OCI-LY1 (cell line): Measurements from ENCODE around the gene SH3RF3.

ENCODE experiments used
- H2AFZ ChIP-seq: fragments of 200-600 bp; sonication (generic), shearing (Covaris generic); 2 replicates; pipeline ENCODE4 v1.6.0; 2014; ENCODE audit warnings: antibody characterized with exemption, mild to moderate bottlenecking, low read length
- H3F3A ChIP-seq: fragments of 200-600 bp; sonication (generic), shearing (Covaris generic); 2 replicates; pipeline ENCODE4 v1.6.0; 2014; ENCODE audit warnings: mild to moderate bottlenecking, antibody characterized with exemption, low read length, moderate library complexity; ENCODE audit not compliant: insufficient read depth
- H3K27ac ChIP-seq: fragments of 200-600 bp; sonication (generic); 2 replicates; pipeline ENCODE4 v1.5.1; 2014; ENCODE audit warnings: low read length, mixed run types, mild to moderate bottlenecking, low read depth; ENCODE audit not compliant: poor library complexity, severe bottlenecking
- H3K27me3 ChIP-seq: fragments of 200-600 bp; sonication (generic); 2 replicates; pipeline ENCODE4 v1.6.0; 2014; ENCODE audit warnings: antibody characterized with exemption, mild to moderate bottlenecking, low read length, moderate library complexity; ENCODE audit not compliant: insufficient read depth
- H3K36me3 ChIP-seq: fragments of 200-600 bp; sonication (generic); 2 replicates; pipeline ENCODE4 v1.6.1; 2014; ENCODE audit warnings: mild to moderate bottlenecking, antibody characterized with exemption, low read length, moderate library complexity, mixed read lengths; ENCODE audit not compliant: insufficient read depth
- H3K4me1 ChIP-seq: fragments of 200-600 bp; sonication (generic); 2 replicates; pipeline ENCODE4 v1.5.1; 2014; ENCODE audit warnings: mild to moderate bottlenecking, low read length, moderate library complexity; ENCODE audit not compliant: insufficient read depth, severe bottlenecking
- H3K4me2 ChIP-seq: fragments of 200-600 bp; sonication (generic), shearing (Covaris generic); 2 replicates; pipeline ENCODE4 v1.6.1; 2014; ENCODE audit warnings: low read length
- H3K4me3 ChIP-seq: fragments of 200-600 bp; sonication (generic); 2 replicates; pipeline ENCODE4 v1.5.1; 2014; ENCODE audit warnings: low read length, low read depth, mild to moderate bottlenecking, mixed read lengths; ENCODE audit not compliant: poor library complexity, severe bottlenecking
- H3K79me2 ChIP-seq: fragments of 200-600 bp; shearing (Covaris generic); 2 replicates; pipeline ENCODE4 v1.6.1; 2016; ENCODE audit warnings: mixed run types, low read length, mixed read lengths; ENCODE audit not compliant: insufficient read depth
- H3K9ac ChIP-seq: fragments of 200-600 bp; sonication (generic), shearing (Covaris generic); 2 replicates; pipeline ENCODE4 v1.6.1; 2014; ENCODE audit warnings: mild to moderate bottlenecking, low read length, mixed read lengths
- H3K9me2 ChIP-seq: fragments of 200-600 bp; sonication (generic), shearing (Covaris generic); 2 replicates; pipeline ENCODE4 v1.6.1; 2014; ENCODE audit warnings: low read depth, mild to moderate bottlenecking, low read length, mixed read lengths
- H3K9me3 ChIP-seq: fragments of 200-600 bp; shearing (Covaris generic); 2 replicates; pipeline ENCODE4 v1.6.1; 2014; ENCODE audit warnings: low read length, mixed read lengths
- H4K20me1 ChIP-seq: fragments of 200-600 bp; sonication (generic), shearing (Covaris generic); 2 replicates; pipeline ENCODE4 v1.6.0; 2016; ENCODE audit warnings: mild to moderate bottlenecking, low read length; ENCODE audit not compliant: insufficient read depth
- EZH2 ChIP-seq: fragments of 200-600 bp; sonication (generic), shearing (Covaris generic); IDR thresholded peaks from 2 replicates; pipeline ENCODE4 v1.8.0; 2017; ENCODE audit warnings: borderline replicate concordance, mixed run types, mild to moderate bottlenecking, antibody characterized with exemption, low read length, moderate library complexity, mixed read lengths
- TF ChIP-seq, protein P1 (sequence below): fragments of 200-600 bp; sonication (generic), shearing (Covaris generic); IDR thresholded peaks from 2 replicates; pipeline ENCODE4 v1.5.1; 2017; ENCODE audit warnings: mild to moderate bottlenecking, antibody characterized with exemption, low read length, moderate library complexity, mixed read lengths

The SH3RF3 gene

DNA sequence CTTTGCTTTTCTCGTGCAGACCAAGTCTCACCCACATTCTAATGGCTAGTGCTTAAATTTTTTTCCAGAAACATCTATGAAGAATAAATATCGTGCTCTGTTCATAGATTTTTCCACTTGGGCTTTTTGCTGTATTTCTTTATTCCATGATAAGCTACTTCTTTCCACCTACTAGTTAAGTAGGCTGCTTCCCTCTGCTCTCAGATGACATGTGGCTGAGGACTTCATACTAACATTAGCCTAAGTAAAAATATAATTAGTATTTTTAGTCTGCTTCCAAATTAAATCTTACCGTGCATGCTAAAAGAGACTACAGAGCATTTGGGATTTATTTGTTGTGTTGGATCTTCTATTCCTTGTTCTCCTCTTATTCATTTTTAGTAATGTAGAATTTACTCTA, 102.4 kb downstream of the SH3RF3 start:
- H4K20me1 ChIP-seq, result no peaks in the 10 kb centered on the region
- H3F3A ChIP-seq, result no peaks in the 10 kb centered on the region
- peaks cover 3% of the 10 kb centered on the region; the same call in 1 of the 2 replicates for H3K27me3 ChIP-seq
- TF ChIP-seq EZH2, result no peak
- TF ChIP-seq, protein P1, sequence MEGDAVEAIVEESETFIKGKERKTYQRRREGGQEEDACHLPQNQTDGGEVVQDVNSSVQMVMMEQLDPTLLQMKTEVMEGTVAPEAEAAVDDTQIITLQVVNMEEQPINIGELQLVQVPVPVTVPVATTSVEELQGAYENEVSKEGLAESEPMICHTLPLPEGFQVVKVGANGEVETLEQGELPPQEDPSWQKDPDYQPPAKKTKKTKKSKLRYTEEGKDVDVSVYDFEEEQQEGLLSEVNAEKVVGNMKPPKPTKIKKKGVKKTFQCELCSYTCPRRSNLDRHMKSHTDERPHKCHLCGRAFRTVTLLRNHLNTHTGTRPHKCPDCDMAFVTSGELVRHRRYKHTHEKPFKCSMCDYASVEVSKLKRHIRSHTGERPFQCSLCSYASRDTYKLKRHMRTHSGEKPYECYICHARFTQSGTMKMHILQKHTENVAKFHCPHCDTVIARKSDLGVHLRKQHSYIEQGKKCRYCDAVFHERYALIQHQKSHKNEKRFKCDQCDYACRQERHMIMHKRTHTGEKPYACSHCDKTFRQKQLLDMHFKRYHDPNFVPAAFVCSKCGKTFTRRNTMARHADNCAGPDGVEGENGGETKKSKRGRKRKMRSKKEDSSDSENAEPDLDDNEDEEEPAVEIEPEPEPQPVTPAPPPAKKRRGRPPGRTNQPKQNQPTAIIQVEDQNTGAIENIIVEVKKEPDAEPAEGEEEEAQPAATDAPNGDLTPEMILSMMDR, result no peak
- H3K4me1 ChIP-seq, result no peaks in the 10 kb centered on the region
- no peaks in the 10 kb centered on the region for H3K9me3 ChIP-seq
- H3K4me2 ChIP-seq, result no peak overlapping the region
- no peak overlapping the region for H3K27ac ChIP-seq
- no peak overlapping the region for H3K4me3 ChIP-seq
- no peaks in the 10 kb centered on the region for H3K79me2 ChIP-seq
- no peaks in the 10 kb centered on the region for H3K36me3 ChIP-seq
- no peaks in the 10 kb centered on the region for H3K9me2 ChIP-seq
- no peak overlapping the region for H3K9ac ChIP-seq
- H2AFZ ChIP-seq, result no peak overlapping the region

DNA sequence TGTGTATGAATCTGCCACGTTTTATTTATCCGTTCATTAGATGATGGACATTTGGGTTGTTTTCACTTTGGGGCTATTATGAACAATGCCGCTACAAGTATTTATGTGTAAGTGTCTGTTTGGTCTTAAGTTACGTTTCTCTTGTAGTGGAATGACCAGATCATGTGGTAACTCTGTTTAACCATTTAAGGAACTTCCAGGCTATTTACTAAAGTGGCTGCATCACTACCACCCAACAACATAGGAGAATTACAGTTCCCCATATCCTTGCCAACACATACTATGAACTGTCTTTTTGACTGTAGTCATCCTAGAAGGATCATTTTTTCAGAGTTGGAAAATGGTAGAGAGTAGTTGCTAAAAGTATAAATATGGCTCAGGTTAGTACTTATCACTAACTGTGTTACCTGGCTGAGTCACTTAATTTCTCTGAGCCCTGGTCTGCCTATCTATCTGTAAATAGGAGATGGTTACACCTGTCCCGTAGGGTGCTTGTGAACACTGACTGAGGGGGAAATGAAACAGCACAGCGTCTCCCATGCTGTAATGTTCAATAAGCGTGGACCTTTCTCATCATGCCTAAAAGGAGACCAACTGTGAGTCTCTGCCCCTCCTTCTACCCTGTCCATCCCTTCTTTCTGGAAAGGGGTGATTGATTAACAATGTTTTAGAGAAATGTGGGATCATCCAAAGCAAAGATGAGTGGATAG, 103.1 kb downstream of the SH3RF3 start:
- Histone ChIP-seq H3K9ac (no peak overlapping the region), H3K4me2 (no peak overlapping the region), H3F3A (no peaks in the 10 kb centered on the region), H4K20me1 (no peaks in the 10 kb centered on the region), H3K9me2 (no peaks in the 10 kb centered on the region), H3K36me3 (no peaks in the 10 kb centered on the region), H3K4me1 (no peaks in the 10 kb centered on the region), H3K4me3 (no peak overlapping the region), H2AFZ (no peak overlapping the region), H3K27ac (no peak overlapping the region), H3K27me3 (peaks cover 3% of the 10 kb centered on the region; the same call in 1 of the 2 replicates), H3K79me2 (no peaks in the 10 kb centered on the region), H3K9me3 (no peaks in the 10 kb centered on the region)
- TF ChIP-seq, protein P1, result no peak
- no peak for TF ChIP-seq EZH2

DNA sequence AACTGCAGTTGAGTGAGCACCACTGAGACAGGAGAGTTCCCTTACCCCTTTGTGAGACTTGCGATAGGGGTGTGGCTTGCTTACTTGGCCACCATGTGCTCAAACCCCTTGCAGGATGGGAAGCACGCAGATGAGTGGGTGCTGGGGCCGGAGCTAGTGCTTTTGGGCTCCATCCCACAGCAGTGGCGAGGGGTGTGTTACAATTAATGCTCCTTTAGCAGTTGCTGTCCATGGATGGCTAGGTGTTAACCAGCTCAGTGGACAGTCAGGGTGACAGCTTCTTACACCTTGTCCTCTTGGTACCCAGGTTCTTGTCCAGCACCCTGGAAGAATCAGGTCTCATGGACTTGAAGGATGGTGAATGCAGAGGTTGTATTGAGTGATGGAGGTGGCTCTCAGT, 103.9 kb downstream of the SH3RF3 start:
- no peak for TF ChIP-seq EZH2
- TF ChIP-seq, protein P1, result no peak
- Histone ChIP-seq H3K9me3 (no peaks in the 10 kb centered on the region), H3K79me2 (no peaks in the 10 kb centered on the region), H3K4me1 (no peaks in the 10 kb centered on the region), H3K4me2 (no peak overlapping the region), H3K9me2 (no peaks in the 10 kb centered on the region), H3K9ac (no peak overlapping the region), H2AFZ (no peak overlapping the region), H4K20me1 (no peaks in the 10 kb centered on the region), H3K4me3 (no peak overlapping the region), H3K27me3 (peaks cover 3% of the 10 kb centered on the region; the same call in 1 of the 2 replicates), H3K27ac (no peak overlapping the region), H3F3A (no peaks in the 10 kb centered on the region), H3K36me3 (no peaks in the 10 kb centered on the region)
